GM23338 (cell line): ENCODE data around the gene HSPB6. TPM values are rescaled to one million over a fixed set of nuclear protein-coding genes. Genes with fewer than 3 reads are reported as not detected.
A peak's percentile ranks its signal among the peaks of the same experiment; 100 is the strongest.

ENCODE experiments used
- ATAC-seq: fragments of 200-7000 bp; cut with Tn5 transposase; 3 replicates; pipeline ENCODE4 v1.9.1; 2020
- DNase-seq: peaks from one replicate; pipeline ENCODE4 v3.0.0-alpha.2; 2015; ENCODE audit warnings: low spot score
- H2AFZ ChIP-seq: fragments of 200-600 bp; sonication (generic); 2 replicates; pipeline ENCODE4 v1.8.0; 2016; ENCODE audit warnings: antibody characterized with exemption, mild to moderate bottlenecking, moderate library complexity
- H3F3A ChIP-seq: fragments of 200-600 bp; sonication (generic); replicated peaks from 2 replicates; pipeline ENCODE4 v1.8.0; 2017; ENCODE audit warnings: antibody characterized with exemption, mixed run types, low read depth
- H3K27ac ChIP-seq: fragments of 200-600 bp; sonication (generic); 2 replicates; pipeline ENCODE4 v1.6.1; 2016; ENCODE audit warnings: low read depth
- H3K27me3 ChIP-seq: fragments of 200-600 bp; sonication (generic); 2 replicates; pipeline ENCODE4 v1.8.0; 2016; ENCODE audit warnings: mild to moderate bottlenecking, mixed run types, moderate library complexity; ENCODE audit not compliant: insufficient read depth
- H3K36me3 ChIP-seq: fragments of 200-600 bp; sonication (generic); 2 replicates; pipeline ENCODE4 v1.8.0; 2016; ENCODE audit warnings: mild to moderate bottlenecking; ENCODE audit not compliant: insufficient read depth
- H3K4me1 ChIP-seq: fragments of 200-600 bp; sonication (generic); 2 replicates; pipeline ENCODE4 v1.8.0; 2016; ENCODE audit warnings: mild to moderate bottlenecking, moderate library complexity; ENCODE audit not compliant: insufficient read depth
- H3K4me2 ChIP-seq: fragments of 200-600 bp; sonication (generic); 2 replicates; pipeline ENCODE4 v1.7.1; 2017; ENCODE audit warnings: mixed run types
- H3K4me3 ChIP-seq: fragments of 200-600 bp; sonication (generic); 2 replicates; pipeline ENCODE4 v1.6.1; 2016; ENCODE audit warnings: mixed run types
- H3K79me2 ChIP-seq: fragments of 200-600 bp; sonication (generic); replicated peaks from 2 replicates; pipeline ENCODE4 v1.8.0; 2017; ENCODE audit warnings: mild to moderate bottlenecking; ENCODE audit not compliant: insufficient read depth
- H3K9me2 ChIP-seq: fragments of 200-600 bp; sonication (generic); 2 replicates; pipeline ENCODE4 v1.8.0; 2017; ENCODE audit not compliant: insufficient read depth
- H4K20me1 ChIP-seq: fragments of 200-600 bp; sonication (generic); replicated peaks from 2 replicates; pipeline ENCODE4 v1.8.0; 2017; ENCODE audit warnings: mild to moderate bottlenecking; ENCODE audit not compliant: insufficient read depth
- H3K27ac Mint-ChIP-seq: 2 replicates; pipeline ENCODE4 v1.8.0; 2020; ENCODE audit warnings: inconsistent platforms, mild to moderate bottlenecking, moderate library complexity, mixed read lengths
- H3K27me3 Mint-ChIP-seq: 3 replicates; pipeline ENCODE4 v1.8.0; 2022; ENCODE audit warnings: low read depth, mild to moderate bottlenecking, moderate library complexity, mixed read lengths, inconsistent platforms; ENCODE audit not compliant: insufficient read depth, poor library complexity
- H3K36me3 Mint-ChIP-seq: 3 replicates; pipeline ENCODE4 v1.8.0; 2021; ENCODE audit warnings: low read depth, mild to moderate bottlenecking, inconsistent platforms, moderate library complexity, mixed read lengths
- H3K4me1 Mint-ChIP-seq: 3 replicates; pipeline ENCODE4 v1.8.0; 2020; ENCODE audit warnings: mild to moderate bottlenecking, inconsistent platforms, mixed read lengths
- H3K4me3 Mint-ChIP-seq: 3 replicates; pipeline ENCODE4 v1.8.0; 2021; ENCODE audit warnings: moderate library complexity, mild to moderate bottlenecking, inconsistent platforms, mixed read lengths
- H3K9me3 Mint-ChIP-seq: 3 replicates; pipeline ENCODE4 v1.8.0; 2020; ENCODE audit warnings: moderate library complexity, mild to moderate bottlenecking, inconsistent platforms, mixed read lengths
- CREB1 ChIP-seq: fragments of 250-450 bp; sonication (Bioruptor Pico); IDR thresholded peaks from 2 replicates; pipeline ENCODE4 v1.5.0; 2020; ENCODE audit warnings: low read depth, mild to moderate bottlenecking, moderate library complexity
- EZH2 ChIP-seq: fragments of 200-600 bp; sonication (generic); IDR thresholded peaks from one replicate; pipeline ENCODE4 v1.8.0; 2017; ENCODE audit warnings: antibody characterized with exemption, mild to moderate bottlenecking, low read depth; ENCODE audit not compliant: unreplicated experiment
- EZH2phosphoT487 ChIP-seq: fragments of 200-600 bp; sonication (generic); IDR thresholded peaks from one replicate; pipeline ENCODE4 v1.8.1; 2018; ENCODE audit warnings: antibody characterized with exemption; ENCODE audit not compliant: unreplicated experiment
- JUNB ChIP-seq: IDR thresholded peaks from one replicate; pipeline ENCODE4 v1.6.1; 2016; ENCODE audit warnings: antibody characterized with exemption; ENCODE audit not compliant: unreplicated experiment
- NANOG ChIP-seq: IDR thresholded peaks from 2 replicates; pipeline ENCODE4 v1.6.1; 2016; ENCODE audit warnings: antibody characterized with exemption, borderline replicate concordance
- POLR2AphosphoS5 ChIP-seq: IDR thresholded peaks from 2 replicates; pipeline ENCODE4 v1.6.1; 2016; ENCODE audit warnings: antibody characterized with exemption, low read depth
- STAT1 ChIP-seq: IDR thresholded peaks from one replicate; pipeline ENCODE4 v1.6.1; 2016; ENCODE audit warnings: antibody characterized with exemption; ENCODE audit not compliant: unreplicated experiment
- ZNF114 ChIP-seq: fragments of 250-450 bp; sonication (Bioruptor Pico); IDR thresholded peaks from 2 replicates; pipeline ENCODE4 v1.5.0; 2020; ENCODE audit warnings: mild to moderate bottlenecking, moderate library complexity
- ZNF331 ChIP-seq: fragments of 250-450 bp; sonication (Bioruptor Pico); IDR thresholded peaks from 2 replicates; pipeline ENCODE4 v1.5.0; 2020; ENCODE audit warnings: low read depth, mild to moderate bottlenecking, moderate library complexity
- polyA plus RNA-seq: library from polyadenylated mRNA; unstranded; fragments of >200 nt; fragmentation: Nextera tagmentation; extraction: Ambion mirVana; gene quantifications from 2 replicates; pipeline ENCODE4 v1.2.1, GENCODE V29; 2016
- total RNA-seq: library from RNA; depleted of rRNA; stranded (reverse); fragments of >200 nt; shearing (Covaris generic); gene quantifications from 2 replicates; pipeline ENCODE4 v1.2.3, GENCODE V29; 2014
- TF ChIP-seq, protein P1 (sequence below): fragments of 250-450 bp; sonication (Bioruptor Pico); IDR thresholded peaks from 2 replicates; pipeline ENCODE4 v1.5.0; 2020; ENCODE audit warnings: mild to moderate bottlenecking, moderate library complexity
- TF ChIP-seq, protein P2 (sequence below): IDR thresholded peaks from one replicate; pipeline ENCODE4 v1.6.1; 2018; ENCODE audit warnings: antibody characterized with exemption; ENCODE audit not compliant: unreplicated experiment
- TF ChIP-seq, protein P3 (sequence below), 2 experiments: fragments of 200-600 bp in 1 of 2; sonication (generic) in 1 of 2; conservative IDR thresholded peaks; 2 replicates each; pipeline versions ENCODE4 v1.5.1 to v1.6.1; 2016 to 2017; ENCODE audit warnings: antibody characterized with exemption in 2 of 2, low read depth in 2 of 2, mild to moderate bottlenecking in 2 of 2, moderate library complexity in 1 of 2
- TF ChIP-seq, protein P4 (sequence below): IDR thresholded peaks from 2 replicates; pipeline ENCODE4 v1.6.1; 2016; ENCODE audit warnings: antibody characterized with exemption

Gene HSPB6
- total and polyA plus RNA-seq, 2 experiments from 2014 or later: 0.87 to 3.2 TPM

DNA sequence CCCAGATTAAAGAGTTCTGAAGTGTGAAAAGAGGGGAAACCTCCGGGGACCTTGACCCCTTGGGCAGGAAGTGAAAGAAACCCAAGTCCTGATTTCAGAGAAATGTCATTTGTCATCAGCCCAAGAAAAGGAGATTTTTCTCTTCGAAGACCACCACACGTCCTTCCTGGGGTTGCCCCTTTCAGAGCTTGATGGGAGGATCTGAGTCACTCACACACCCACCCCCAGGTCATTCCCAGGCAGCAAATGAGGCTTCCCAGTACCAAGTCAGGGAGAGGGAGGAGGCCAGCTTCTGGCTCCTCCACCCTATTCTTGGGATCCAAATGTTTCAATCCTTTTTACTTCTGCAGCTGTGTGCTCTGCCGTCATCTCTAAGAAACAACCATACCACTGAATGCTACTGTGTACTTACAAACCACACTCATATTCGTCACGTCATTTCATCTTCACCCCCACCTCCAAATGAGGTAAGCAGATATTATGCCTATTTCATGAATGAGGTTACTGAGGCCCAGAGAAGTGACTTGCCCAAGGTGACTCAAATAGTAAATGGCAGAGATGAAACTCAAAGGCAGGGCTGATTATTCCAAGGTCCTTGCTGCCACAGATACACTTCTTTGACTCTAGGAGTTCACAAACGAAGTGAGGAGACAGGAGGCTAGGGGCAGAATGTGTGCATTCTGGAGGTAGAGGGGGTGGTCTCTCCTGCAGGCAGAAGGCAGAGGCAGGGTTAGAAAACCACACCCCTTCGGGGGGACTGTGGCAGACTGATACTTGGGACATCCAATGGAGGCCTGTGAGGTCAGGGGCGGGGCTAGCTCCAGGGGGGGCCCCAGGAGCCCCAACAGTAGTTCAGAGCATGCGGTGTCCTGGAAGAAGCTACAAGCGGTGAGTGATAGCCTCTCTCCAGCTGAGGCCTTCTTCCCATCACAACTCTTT is 44.0 kb downstream of the HSPB6 start:
- Histone ChIP-seq H3K9me2 (no peaks in the 10 kb centered on the region), H3K4me1 (peaks cover 39% of the 10 kb centered on the region), H4K20me1 (no peaks in the 10 kb centered on the region; the same call in 1 of the 2 replicates), H3K27me3 (no peaks in the 10 kb centered on the region), H3K4me2 (no peak overlapping the region; the same call in 1 of the 2 replicates), H3K79me2 (no peaks in the 10 kb centered on the region), H2AFZ (no peak overlapping the region), H3K27ac (no peak overlapping the region), H3K4me3 (no peak overlapping the region), H3K36me3 (no peaks in the 10 kb centered on the region), H3F3A (peaks cover 10% of the 10 kb centered on the region; the same call in 1 of the 2 replicates)
- Mint-ChIP-seq H3K27ac (no peak overlapping the region), H3K9me3 (no peaks in the 10 kb centered on the region), H3K4me1 (peaks cover 47% of the 10 kb centered on the region), H3K4me3 (peak overlapping the region; percentile 1; the same call in 1 of the 3 replicates), H3K36me3 (peaks cover 3% of the 10 kb centered on the region; the same call in 1 of the 3 replicates), H3K27me3 (peaks cover 19% of the 10 kb centered on the region)
- DNase-seq: peak; percentile 32
- ATAC-seq: no peak
- TF ChIP-seq, protein P1, sequence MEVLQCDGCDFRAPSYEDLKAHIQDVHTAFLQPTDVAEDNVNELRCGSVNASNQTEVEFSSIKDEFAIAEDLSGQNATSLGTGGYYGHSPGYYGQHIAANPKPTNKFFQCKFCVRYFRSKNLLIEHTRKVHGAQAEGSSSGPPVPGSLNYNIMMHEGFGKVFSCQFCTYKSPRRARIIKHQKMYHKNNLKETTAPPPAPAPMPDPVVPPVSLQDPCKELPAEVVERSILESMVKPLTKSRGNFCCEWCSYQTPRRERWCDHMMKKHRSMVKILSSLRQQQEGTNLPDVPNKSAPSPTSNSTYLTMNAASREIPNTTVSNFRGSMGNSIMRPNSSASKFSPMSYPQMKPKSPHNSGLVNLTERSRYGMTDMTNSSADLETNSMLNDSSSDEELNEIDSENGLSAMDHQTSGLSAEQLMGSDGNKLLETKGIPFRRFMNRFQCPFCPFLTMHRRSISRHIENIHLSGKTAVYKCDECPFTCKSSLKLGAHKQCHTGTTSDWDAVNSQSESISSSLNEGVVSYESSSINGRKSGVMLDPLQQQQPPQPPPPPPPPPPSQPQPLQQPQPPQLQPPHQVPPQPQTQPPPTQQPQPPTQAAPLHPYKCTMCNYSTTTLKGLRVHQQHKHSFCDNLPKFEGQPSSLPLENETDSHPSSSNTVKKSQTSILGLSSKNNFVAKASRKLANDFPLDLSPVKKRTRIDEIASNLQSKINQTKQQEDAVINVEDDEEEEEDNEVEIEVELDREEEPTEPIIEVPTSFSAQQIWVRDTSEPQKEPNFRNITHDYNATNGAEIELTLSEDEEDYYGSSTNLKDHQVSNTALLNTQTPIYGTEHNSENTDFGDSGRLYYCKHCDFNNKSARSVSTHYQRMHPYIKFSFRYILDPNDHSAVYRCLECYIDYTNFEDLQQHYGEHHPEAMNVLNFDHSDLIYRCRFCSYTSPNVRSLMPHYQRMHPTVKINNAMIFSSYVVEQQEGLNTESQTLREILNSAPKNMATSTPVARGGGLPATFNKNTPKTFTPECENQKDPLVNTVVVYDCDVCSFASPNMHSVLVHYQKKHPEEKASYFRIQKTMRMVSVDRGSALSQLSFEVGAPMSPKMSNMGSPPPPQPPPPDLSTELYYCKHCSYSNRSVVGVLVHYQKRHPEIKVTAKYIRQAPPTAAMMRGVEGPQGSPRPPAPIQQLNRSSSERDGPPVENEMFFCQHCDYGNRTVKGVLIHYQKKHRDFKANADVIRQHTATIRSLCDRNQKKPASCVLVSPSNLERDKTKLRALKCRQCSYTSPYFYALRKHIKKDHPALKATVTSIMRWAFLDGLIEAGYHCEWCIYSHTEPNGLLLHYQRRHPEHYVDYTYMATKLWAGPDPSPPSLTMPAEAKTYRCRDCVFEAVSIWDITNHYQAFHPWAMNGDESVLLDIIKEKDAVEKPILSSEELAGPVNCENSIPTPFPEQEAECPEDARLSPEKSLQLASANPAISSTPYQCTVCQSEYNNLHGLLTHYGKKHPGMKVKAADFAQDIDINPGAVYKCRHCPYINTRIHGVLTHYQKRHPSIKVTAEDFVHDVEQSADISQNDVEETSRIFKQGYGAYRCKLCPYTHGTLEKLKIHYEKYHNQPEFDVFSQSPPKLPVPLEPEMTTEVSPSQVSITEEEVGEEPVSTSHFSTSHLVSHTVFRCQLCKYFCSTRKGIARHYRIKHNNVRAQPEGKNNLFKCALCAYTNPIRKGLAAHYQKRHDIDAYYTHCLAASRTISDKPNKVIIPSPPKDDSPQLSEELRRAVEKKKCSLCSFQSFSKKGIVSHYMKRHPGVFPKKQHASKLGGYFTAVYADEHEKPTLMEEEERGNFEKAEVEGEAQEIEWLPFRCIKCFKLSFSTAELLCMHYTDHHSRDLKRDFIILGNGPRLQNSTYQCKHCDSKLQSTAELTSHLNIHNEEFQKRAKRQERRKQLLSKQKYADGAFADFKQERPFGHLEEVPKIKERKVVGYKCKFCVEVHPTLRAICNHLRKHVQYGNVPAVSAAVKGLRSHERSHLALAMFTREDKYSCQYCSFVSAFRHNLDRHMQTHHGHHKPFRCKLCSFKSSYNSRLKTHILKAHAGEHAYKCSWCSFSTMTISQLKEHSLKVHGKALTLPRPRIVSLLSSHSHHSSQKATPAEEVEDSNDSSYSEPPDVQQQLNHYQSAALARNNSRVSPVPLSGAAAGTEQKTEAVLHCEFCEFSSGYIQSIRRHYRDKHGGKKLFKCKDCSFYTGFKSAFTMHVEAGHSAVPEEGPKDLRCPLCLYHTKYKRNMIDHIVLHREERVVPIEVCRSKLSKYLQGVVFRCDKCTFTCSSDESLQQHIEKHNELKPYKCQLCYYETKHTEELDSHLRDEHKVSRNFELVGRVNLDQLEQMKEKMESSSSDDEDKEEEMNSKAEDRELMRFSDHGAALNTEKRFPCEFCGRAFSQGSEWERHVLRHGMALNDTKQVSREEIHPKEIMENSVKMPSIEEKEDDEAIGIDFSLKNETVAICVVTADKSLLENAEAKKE (CRISPR knock-in tag): no peak
- TF ChIP-seq ZNF331 (CRISPR knock-in tag): no peak
- TF ChIP-seq, protein P2, sequence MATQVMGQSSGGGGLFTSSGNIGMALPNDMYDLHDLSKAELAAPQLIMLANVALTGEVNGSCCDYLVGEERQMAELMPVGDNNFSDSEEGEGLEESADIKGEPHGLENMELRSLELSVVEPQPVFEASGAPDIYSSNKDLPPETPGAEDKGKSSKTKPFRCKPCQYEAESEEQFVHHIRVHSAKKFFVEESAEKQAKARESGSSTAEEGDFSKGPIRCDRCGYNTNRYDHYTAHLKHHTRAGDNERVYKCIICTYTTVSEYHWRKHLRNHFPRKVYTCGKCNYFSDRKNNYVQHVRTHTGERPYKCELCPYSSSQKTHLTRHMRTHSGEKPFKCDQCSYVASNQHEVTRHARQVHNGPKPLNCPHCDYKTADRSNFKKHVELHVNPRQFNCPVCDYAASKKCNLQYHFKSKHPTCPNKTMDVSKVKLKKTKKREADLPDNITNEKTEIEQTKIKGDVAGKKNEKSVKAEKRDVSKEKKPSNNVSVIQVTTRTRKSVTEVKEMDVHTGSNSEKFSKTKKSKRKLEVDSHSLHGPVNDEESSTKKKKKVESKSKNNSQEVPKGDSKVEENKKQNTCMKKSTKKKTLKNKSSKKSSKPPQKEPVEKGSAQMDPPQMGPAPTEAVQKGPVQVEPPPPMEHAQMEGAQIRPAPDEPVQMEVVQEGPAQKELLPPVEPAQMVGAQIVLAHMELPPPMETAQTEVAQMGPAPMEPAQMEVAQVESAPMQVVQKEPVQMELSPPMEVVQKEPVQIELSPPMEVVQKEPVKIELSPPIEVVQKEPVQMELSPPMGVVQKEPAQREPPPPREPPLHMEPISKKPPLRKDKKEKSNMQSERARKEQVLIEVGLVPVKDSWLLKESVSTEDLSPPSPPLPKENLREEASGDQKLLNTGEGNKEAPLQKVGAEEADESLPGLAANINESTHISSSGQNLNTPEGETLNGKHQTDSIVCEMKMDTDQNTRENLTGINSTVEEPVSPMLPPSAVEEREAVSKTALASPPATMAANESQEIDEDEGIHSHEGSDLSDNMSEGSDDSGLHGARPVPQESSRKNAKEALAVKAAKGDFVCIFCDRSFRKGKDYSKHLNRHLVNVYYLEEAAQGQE: no peak
- TF ChIP-seq, protein P3, sequence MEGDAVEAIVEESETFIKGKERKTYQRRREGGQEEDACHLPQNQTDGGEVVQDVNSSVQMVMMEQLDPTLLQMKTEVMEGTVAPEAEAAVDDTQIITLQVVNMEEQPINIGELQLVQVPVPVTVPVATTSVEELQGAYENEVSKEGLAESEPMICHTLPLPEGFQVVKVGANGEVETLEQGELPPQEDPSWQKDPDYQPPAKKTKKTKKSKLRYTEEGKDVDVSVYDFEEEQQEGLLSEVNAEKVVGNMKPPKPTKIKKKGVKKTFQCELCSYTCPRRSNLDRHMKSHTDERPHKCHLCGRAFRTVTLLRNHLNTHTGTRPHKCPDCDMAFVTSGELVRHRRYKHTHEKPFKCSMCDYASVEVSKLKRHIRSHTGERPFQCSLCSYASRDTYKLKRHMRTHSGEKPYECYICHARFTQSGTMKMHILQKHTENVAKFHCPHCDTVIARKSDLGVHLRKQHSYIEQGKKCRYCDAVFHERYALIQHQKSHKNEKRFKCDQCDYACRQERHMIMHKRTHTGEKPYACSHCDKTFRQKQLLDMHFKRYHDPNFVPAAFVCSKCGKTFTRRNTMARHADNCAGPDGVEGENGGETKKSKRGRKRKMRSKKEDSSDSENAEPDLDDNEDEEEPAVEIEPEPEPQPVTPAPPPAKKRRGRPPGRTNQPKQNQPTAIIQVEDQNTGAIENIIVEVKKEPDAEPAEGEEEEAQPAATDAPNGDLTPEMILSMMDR (conservative IDR thresholded peaks at IDR 0.05; ENCODE audit: low read depth in 2 of 2): no peak
- no peak for TF ChIP-seq NANOG
- TF ChIP-seq STAT1: no peak
- no peak for TF ChIP-seq EZH2phosphoT487
- no peak for TF ChIP-seq JUNB
- TF ChIP-seq, protein P4, sequence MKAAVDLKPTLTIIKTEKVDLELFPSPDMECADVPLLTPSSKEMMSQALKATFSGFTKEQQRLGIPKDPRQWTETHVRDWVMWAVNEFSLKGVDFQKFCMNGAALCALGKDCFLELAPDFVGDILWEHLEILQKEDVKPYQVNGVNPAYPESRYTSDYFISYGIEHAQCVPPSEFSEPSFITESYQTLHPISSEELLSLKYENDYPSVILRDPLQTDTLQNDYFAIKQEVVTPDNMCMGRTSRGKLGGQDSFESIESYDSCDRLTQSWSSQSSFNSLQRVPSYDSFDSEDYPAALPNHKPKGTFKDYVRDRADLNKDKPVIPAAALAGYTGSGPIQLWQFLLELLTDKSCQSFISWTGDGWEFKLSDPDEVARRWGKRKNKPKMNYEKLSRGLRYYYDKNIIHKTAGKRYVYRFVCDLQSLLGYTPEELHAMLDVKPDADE: no peak
- TF ChIP-seq ZNF114 (CRISPR knock-in tag): no peak
- TF ChIP-seq EZH2: no peak
- TF ChIP-seq POLR2AphosphoS5: no peak; the same call in 1 of the 2 replicates
- no peak for TF ChIP-seq CREB1 (CRISPR knock-in tag)
